ENCODE data around the gene SCGN. TPM values are rescaled to one million over a fixed set of nuclear protein-coding genes. Genes with fewer than 3 reads are reported as not detected.

SCGN gene
- total and polyA plus RNA-seq, 2 of the 13 experiments (the other 11 are each of a cell fraction or from before 2014, with no cell fraction given) = 2.9 to 29.0 TPM

DNA sequence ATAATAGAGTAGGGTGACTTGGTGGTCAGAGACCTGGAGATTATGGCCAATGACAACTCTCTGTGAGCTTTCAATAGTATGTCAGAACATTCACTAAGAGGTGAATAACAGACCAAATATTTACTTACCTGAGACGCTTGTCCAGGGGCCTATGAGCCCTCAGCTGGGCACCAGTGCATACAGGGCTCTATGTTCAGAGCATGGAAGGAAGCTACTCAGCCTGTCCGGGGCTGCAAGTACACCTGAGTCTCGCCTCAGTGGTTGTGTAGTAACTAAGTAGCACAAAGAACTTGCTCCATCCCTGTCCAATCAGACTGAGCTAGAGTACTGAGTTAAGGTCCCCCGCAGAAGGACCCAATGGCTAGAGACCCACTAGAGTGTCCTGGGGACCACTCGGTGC, 11.6 kb upstream of the SCGN start (continued):
- TF ChIP-seq, protein P1, sequence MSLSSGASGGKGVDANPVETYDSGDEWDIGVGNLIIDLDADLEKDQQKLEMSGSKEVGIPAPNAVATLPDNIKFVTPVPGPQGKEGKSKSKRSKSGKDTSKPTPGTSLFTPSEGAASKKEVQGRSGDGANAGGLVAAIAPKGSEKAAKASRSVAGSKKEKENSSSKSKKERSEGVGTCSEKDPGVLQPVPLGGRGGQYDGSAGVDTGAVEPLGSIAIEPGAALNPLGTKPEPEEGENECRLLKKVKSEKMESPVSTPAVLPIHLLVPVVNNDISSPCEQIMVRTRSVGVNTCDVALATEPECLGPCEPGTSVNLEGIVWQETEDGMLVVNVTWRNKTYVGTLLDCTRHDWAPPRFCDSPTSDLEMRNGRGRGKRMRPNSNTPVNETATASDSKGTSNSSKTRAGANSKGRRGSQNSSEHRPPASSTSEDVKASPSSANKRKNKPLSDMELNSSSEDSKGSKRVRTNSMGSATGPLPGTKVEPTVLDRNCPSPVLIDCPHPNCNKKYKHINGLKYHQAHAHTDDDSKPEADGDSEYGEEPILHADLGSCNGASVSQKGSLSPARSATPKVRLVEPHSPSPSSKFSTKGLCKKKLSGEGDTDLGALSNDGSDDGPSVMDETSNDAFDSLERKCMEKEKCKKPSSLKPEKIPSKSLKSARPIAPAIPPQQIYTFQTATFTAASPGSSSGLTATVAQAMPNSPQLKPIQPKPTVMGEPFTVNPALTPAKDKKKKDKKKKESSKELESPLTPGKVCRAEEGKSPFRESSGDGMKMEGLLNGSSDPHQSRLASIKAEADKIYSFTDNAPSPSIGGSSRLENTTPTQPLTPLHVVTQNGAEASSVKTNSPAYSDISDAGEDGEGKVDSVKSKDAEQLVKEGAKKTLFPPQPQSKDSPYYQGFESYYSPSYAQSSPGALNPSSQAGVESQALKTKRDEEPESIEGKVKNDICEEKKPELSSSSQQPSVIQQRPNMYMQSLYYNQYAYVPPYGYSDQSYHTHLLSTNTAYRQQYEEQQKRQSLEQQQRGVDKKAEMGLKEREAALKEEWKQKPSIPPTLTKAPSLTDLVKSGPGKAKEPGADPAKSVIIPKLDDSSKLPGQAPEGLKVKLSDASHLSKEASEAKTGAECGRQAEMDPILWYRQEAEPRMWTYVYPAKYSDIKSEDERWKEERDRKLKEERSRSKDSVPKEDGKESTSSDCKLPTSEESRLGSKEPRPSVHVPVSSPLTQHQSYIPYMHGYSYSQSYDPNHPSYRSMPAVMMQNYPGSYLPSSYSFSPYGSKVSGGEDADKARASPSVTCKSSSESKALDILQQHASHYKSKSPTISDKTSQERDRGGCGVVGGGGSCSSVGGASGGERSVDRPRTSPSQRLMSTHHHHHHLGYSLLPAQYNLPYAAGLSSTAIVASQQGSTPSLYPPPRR (CRISPR knock-in tag; IDR thresholded peaks at IDR 0.05; ENCODE audit: borderline replicate concordance) = peak; percentile 69; the same call in 1 of the 2 replicates
- TF ChIP-seq NFAT5 (CRISPR knock-in tag; IDR thresholded peaks at IDR 0.05) (no peak), DR1 (CRISPR knock-in tag; IDR thresholded peaks at IDR 0.05) (no peak), NFIC (IDR thresholded peaks at IDR 0.05; ENCODE audit: low read length) (no peak), GATA4 (IDR thresholded peaks at IDR 0.05; ENCODE audit: borderline replicate concordance, low read depth) (no peak), ZNF557 (CRISPR knock-in tag; IDR thresholded peaks at IDR 0.05) (no peak), RBM22 (optimal IDR thresholded peaks at IDR 0.05; ENCODE audit: low read length) (no peak), ZNF138 (CRISPR knock-in tag; IDR thresholded peaks at IDR 0.05; ENCODE audit: low read depth) (no peak), ZNF839 (CRISPR knock-in tag; IDR thresholded peaks at IDR 0.05; ENCODE audit: borderline replicate concordance) (no peak), ATF7 (IDR thresholded peaks at IDR 0.05) (no peak), ATF7 (CRISPR knock-in tag; IDR thresholded peaks at IDR 0.05) (no peak), TMF1 (CRISPR knock-in tag; IDR thresholded peaks at IDR 0.05; ENCODE audit: low read depth) (no peak), ZNF572 (CRISPR knock-in tag; IDR thresholded peaks at IDR 0.05) (no peak), FUBP1 (CRISPR knock-in tag; IDR thresholded peaks at IDR 0.05; ENCODE audit: borderline replicate concordance) (no peak), ELF3 (CRISPR knock-in tag; IDR thresholded peaks at IDR 0.05) (peak; percentile 57), ZNF547 (CRISPR knock-in tag; IDR thresholded peaks at IDR 0.05) (no peak)
- TF ChIP-seq, protein P2, sequence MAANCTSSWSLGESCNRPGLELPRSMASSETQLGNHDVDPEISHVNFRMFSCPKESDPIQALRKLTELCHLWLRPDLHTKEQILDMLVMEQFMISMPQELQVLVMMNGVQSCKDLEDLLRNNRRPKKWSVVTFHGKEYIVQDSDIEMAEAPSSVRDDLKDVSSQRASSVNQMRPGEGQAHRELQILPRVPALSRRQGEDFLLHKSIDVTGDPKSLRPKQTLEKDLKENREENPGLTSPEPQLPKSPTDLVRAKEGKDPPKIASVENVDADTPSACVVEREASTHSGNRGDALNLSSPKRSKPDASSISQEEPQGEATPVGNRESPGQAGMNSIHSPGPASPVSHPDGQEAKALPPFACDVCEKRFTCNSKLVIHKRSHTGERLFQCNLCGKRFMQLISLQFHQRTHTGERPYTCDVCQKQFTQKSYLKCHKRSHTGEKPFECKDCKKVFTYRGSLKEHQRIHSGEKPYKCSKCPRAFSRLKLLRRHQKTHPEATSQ (CRISPR knock-in tag; IDR thresholded peaks at IDR 0.05; ENCODE audit: borderline replicate concordance) = peak; percentile 47; the same call in 1 of the 2 replicates
